ENCODE measurements around the gene RCSD1.

DNA sequence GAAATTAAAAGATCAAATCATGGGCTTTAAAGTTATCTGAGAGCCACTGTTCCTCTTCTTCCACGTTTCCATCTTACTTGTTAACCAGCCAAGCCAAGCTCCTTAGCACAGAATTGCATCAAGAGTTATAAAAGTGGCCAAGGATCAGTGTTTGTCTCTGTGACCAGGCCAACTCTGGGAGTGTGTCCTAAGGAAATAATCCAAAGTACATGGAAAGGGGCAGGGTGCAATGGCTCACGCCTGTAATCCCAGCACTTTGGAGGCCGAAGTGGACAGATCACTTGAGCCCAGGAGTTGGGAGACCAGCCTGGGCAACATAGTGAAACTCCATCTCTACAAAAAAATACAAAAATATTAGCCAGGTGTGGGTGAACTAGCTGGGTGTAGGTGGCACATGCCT is 81.8 kb downstream of the RCSD1 start:
- TF ChIP-seq POLR2A (IDR thresholded peaks at IDR 0.05) = no peak
- TF ChIP-seq, protein P1, sequence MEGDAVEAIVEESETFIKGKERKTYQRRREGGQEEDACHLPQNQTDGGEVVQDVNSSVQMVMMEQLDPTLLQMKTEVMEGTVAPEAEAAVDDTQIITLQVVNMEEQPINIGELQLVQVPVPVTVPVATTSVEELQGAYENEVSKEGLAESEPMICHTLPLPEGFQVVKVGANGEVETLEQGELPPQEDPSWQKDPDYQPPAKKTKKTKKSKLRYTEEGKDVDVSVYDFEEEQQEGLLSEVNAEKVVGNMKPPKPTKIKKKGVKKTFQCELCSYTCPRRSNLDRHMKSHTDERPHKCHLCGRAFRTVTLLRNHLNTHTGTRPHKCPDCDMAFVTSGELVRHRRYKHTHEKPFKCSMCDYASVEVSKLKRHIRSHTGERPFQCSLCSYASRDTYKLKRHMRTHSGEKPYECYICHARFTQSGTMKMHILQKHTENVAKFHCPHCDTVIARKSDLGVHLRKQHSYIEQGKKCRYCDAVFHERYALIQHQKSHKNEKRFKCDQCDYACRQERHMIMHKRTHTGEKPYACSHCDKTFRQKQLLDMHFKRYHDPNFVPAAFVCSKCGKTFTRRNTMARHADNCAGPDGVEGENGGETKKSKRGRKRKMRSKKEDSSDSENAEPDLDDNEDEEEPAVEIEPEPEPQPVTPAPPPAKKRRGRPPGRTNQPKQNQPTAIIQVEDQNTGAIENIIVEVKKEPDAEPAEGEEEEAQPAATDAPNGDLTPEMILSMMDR (IDR thresholded peaks at IDR 0.05) = no peak

Data from thyroid gland (tissue), 4 donors.